Superior temporal gyrus (tissue), 1 donor: ENCODE measurements around the gene TMEM185B.

Source experiments
- DNase-seq: peaks from one replicate; pipeline ENCODE4 v3.0.0-alpha.2; 2016; ENCODE audit errors: extremely low spot score

The TMEM185B gene

DNA sequence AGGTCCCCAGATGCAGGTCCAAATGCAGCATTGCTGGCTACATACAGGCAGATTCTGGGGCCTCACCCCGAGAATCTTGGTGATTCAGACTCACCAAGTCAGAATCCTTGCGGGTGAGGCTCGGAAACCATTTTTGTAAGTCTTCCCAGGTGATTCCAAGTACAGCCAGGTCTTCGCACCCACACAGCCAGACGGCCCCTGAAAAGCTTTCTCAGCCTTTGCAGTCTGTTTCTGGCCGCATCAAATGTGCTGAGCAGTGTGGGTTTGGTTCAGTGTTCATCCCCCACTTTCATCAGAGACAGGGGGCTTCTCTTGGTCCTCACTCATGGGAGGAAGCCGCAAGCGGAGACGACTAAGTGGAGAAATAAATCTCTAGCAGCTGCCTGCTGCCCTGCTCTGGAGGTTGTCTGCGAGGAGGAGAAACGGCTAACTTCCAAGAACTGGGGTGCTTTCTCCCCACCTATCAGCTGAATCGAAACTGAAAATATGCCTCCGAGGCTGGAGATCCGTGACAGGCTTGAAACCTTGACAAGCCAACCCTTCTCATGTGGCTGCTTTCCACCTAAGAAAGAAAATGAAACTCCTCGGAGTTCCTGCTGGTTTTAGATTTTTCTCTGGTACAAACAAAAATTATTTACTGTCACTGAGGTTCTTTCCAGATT is 8.9 kb upstream of the TMEM185B start:
- no peak for DNase-seq

DNA sequence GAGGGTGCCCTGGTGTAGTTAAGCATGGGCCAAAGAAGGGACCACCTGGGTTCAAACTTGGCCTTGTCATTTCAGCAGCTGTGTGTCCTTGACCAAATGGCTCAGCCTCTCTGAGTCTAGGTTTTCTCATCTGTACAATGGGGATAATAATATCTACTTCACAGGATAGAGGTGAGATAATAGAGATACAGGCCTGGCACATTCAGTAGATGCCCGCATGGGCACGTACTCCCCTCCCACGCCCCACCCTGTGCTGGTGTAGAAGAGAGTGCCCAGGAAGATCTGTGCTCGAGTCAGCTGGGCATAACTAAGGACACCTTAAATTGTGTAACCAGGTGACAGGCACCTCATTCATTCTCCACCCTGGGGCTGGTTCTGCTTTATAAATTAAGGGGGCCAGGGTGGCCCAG is 8.4 kb upstream of the TMEM185B start:
- DNase-seq, result no peak

DNA sequence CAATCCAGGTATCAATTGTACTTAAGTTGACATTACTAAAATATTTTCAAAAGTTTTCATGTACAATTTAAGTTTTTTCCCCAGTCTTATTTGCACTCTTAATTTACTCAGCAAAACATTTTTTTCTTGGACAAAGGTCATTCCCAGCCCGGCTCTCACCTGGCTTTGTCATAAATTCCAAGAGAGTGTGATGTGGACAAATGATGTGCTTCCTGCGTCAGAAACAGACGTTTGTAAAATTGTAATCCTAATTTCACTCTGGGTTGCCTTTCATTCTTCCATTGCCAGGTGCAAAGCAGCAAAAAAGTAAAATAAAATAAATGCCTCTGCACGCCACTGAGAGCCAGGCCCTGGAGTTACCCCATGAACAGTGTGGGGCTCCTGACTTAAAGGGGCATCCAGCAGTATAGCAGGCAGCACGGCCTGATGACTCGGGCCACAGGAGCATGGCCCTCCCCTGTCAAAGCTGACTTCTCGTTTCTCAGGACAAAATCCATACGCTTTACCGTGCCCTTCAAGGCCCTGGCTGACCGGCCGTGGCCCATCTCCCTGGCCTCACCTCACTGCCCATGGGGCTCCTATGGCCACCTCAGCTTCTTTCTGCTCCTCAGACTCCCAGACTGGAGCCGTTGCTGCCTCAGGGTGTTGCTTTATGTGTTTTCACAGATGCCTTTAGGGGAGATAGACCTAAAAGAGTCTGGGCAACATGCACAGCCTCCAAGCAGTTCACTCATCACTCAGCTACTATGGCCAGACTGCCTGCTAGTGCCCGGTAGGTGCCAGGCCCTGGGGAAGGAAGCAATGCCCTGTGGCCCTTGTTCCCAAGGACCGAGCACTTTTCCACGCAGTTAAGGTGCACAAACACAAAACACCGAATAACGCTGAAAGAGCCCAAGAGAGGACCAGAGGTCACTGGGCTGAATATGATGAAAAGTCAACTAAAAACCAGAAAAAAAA is 7.6 kb upstream of the TMEM185B start:
- DNase-seq, result no peak

DNA sequence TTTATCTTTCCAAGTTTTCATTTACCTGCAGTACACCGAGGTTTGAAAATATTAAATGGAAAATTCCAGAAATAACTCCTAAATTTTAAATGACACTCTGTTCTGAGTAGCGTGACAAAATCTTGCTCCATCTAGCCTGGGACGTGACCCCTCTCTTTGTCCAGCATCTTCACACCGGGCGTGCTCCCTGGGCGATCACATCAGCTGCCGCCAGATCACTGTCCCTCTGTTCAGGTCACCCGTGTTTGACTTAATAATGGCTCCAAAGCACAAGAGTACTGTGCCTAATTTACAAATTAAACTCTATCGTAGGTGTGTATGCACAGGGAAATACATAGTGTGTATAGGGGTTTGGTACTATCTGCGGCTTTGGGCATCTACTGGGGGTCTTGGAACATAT is 6.1 kb upstream of the TMEM185B start:
- no peak for DNase-seq

GRCh38 chr2:120228503-120228902 is 5.3 kb upstream of the TMEM185B start:
- no peak for DNase-seq

DNA sequence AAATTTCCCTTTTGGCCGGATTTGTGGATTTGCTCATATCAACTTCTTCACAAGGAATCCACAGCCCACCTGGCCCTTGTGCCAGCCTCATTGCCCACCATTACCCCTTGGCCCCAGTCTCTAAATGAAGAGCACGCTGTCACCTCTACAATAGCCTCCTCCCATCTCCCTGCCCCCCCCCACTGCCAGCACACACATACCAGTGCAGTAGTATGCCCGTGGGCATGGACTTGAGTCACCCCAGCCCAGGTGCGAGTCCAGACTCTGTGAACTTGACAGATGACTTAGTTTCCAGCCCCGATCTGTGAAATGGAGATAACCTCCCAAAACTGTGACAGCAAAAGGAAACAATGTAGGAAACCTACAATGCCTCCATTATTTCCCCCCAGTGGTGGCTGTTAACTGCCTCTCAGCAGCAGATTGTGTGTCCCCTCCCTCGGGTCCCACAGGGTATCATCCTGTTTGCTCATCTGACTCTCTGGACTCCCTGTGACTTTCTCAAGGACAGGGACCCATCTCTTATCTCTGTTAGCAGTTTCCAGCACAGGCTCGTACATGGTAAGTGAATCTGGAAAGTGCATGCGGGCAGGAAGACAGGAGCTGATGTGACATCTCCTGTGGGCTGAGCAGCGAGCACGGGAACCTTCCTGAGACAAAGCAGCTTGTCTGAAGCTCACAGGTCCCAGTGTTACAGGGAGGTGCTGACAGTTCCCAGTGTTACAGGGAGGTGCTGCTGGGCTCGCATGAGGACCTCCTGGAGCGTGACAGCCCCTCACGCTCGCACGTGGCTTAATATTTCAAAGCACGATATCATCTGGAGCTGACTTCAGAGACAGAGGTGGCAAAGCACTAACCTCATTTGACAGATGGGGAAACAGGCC is 4.2 kb upstream of the TMEM185B start:
- DNase-seq, result no peak

DNA sequence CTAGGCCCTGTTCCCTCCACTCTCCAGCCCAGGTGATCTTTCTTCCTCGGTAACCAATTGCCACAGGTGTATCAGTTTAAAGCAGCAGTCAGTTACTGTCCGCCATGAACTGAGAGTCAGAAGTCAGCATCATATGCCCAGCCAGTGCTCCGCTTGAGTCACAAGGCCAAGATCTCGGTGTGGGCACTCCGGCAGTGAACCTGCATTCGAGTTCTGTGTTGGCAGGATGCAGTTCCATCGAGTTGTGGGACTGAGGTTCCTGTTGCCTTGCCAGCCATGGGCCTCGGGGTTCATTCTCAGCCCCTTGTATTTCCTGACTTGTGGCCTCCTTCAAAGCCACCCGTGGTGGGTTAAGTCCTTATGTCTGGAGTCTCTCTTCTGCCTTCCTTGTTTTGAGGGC is 3.1 kb upstream of the TMEM185B start:
- DNase-seq, result no peak

DNA sequence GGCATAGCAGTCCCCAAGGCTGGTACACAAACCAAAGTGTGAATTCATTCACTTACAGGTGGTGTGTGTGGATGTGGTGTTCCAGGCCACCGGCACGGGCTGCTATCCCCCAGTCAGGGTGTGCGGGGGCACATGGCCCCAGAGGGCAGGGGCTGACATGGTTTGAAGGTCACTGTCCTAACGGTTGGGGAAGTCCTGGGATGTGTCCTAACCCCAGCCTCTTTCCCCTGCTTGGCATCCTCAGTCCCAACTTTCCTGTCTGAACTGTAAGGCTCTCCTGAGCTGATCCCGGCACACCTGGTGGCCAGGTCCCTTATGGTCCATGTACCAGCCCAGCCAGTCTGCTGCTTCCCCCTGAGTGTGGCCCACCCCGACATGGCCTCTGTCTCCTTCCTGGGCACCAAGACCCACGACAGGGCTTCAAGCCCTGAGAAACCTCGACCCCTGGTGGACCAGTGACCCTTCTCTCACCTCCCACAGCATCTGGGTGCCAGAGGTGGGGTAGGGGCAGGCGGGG is 2.4 kb upstream of the TMEM185B start:
- no peak for DNase-seq

DNA sequence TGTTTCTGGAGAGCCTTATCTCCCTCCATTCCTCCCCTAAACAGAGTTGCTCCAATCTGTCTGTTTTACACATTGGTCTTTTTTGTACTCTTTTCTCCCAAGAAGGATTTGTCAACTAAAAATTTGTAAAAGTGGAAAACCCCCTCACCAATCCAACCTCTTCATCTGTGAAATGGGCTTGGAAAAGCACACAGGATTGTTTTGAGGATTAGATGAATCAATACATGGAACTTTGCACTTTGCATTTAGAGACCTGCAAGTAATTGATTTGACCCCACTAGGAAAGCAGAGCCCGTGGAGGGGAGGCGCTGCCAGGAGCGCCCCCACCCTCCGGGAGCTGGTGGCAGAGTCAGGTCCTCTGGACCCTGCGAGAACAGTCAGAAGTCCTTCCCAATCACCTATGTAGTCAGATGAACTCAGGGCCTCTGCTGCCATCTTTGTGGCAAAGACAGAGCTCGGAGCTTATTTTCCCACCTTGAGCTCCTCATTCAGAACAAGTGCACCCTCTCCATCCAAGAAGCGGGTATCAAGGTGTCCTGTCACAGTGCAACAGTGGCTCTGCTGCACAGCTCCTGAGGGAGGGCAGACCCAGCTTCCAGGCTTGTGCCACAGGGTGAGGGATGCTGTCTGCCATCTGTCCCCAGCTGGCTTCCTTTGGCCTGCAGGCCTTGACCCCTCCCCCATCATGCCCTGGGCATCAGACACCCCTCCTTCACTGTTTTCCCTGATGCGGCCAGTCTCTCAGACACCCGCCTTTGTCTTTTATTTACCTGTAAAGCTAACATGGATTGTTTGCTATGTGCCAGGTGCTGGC is 1.7 kb upstream of the TMEM185B start:
- no peak for DNase-seq

DNA sequence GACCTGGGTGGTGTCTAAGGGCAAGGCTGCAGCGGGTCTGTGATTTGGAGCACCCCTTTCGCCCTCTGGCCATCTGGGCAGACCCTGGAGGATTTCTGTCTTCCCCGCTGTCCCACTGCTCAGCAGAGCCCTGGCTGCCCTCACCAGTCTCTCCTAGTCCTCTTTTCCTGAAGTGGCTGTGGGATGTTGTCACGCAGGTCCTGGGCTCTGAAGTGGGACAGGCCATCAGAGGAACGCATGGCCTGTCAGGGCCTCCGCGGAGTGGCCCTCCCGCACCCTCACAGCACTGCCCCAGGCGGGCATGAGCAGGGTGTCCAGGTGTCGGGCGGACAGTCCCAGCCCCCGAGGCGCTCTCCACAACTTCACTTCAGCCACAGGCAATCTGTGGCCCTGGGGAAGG is 1.1 kb upstream of the TMEM185B start:
- no peak for DNase-seq

GRCh38 chr2:120222186-120223033 is 790 bp downstream of the TMEM185B start:
- DNase-seq, result no peak

GRCh38 chr2:120221616-120222015 is 1.6 kb downstream of the TMEM185B start:
- no peak for DNase-seq

- DNase-seq, result no peak
Measured at GRCh38 chr2:120220756-120221155, 2.4 kb downstream of the TMEM185B start.

GRCh38 chr2:120219766-120220165 is 3.4 kb downstream of the TMEM185B start:
- DNase-seq, result no peak

DNA sequence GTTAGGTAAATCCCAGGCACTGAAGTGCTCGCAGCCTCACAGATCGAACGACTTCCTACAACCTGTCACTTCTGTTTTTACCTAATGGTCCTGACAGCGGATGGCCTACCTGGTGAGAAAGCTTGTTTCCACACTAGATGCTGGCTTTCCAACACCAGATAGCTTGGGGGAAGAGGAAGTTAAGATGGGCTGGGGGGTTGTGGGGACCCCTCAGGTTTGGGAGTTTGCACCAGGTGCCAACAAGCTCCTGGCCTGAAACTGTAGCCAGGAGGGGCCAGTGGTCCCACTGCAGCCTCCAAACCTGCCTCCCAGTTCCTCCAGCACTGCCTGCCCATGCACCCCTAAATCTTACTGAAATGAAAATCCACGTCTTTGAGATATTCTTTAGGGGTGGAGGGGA is 3.9 kb downstream of the TMEM185B start:
- no peak for DNase-seq

DNA sequence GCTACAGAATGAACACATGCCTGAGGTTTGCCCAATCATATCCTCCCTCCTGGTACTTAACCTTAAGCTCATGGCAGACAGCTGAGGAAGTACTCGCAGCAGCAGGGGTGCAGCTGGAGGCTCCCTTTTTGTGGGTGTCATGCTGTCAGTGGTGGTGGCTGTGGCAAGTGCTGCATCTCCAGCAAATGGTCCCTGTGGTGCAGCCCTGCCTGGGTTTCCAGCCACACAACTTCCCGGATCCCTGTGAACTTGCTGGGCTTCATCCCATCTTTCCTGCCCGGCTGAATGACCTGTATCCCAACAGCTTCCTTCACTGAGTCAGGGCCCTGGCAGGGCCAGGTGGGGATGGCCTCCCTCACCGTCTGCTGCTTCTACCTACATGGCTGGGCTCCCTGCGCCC is 5.0 kb downstream of the TMEM185B start:
- DNase-seq, result no peak

DNA sequence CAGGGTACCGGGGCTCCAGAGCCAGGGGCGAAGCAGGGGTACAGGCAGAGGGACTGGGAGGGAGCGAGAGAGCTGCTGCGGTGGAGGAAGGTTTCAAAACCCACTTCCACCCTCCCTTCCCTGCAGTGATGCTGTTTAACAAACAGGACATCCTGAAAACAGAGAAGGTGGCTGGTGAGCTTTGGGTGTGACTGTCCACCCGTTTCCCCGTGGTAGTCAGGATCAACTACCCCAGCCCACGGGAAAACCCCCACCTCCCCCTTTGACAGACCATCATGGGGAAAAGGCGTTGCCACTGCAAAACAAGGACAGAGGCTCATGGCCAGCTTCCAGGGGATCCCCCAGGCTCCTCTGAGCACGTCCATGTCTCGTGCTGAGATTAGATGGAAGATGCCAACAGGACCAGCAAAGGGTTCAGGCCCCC is 12.9 kb downstream of the TMEM185B start:
- no peak for DNase-seq

GRCh38 chr2:120209427-120210269 is 13.6 kb downstream of the TMEM185B start:
- no peak for DNase-seq
